HK-2 (cell line): ENCODE data around the gene SPTSSA.
"Not testable (repeated sequence)": the region's sequence is repeated elsewhere in the genome, so short reads cannot be mapped to it uniquely, and the experiment has no call there.

Experiments
- DNase-seq: peaks from one replicate; pipeline ENCODE4 v3.0.0-alpha.2; 2018; ENCODE audit not compliant: unreplicated experiment

SPTSSA gene

GRCh38 chr14:34428102-34428466 lies 34.0 kb downstream of the SPTSSA start:
- DNase-seq, result not testable (repeated sequence)

GRCh38 chr14:34426313-34427295 lies 35.4 kb downstream of the SPTSSA start:
- no peak for DNase-seq

GRCh38 chr14:34425095-34425851 lies 36.8 kb downstream of the SPTSSA start:
- DNase-seq, result peak; percentile 16

GRCh38 chr14:34424488-34424887 lies 37.6 kb downstream of the SPTSSA start:
- DNase-seq, result no peak

GRCh38 chr14:34423445-34423844 lies 38.6 kb downstream of the SPTSSA start:
- DNase-seq, result no peak

- no peak for DNase-seq
Measured at GRCh38 chr14:34420547-34421150, 41.4 kb downstream of the SPTSSA start.

GRCh38 chr14:34409721-34410120 lies 52.3 kb downstream of the SPTSSA start:
- no peak for DNase-seq

- no peak for DNase-seq
Measured at GRCh38 chr14:34407951-34408350, 54.1 kb downstream of the SPTSSA start.

- DNase-seq, result no peak
Measured at GRCh38 chr14:34404416-34404815, 57.6 kb downstream of the SPTSSA start.

GRCh38 chr14:34403646-34404045 lies 58.4 kb downstream of the SPTSSA start:
- DNase-seq, result no peak

- no peak for DNase-seq
Measured at GRCh38 chr14:34398024-34398423, 64.0 kb downstream of the SPTSSA start.

GRCh38 chr14:34387974-34388516 lies 74.0 kb downstream of the SPTSSA start:
- DNase-seq, result no peak

- no peak for DNase-seq
Measured at GRCh38 chr14:34386865-34387485, 75.1 kb downstream of the SPTSSA start.

GRCh38 chr14:34385881-34386280 lies 76.2 kb downstream of the SPTSSA start:
- not testable (repeated sequence) for DNase-seq

GRCh38 chr14:34383839-34384238 lies 78.2 kb downstream of the SPTSSA start:
- DNase-seq, result no peak
